HL-60 (cell line): ENCODE results near the gene SLCO4A1.

Source experiments
- DNase-seq, 2 experiments: peaks; one replicate each; pipeline ENCODE4 v3.0.0-alpha.2; 2010 to 2020; ENCODE audit warnings: low read depth in 1 of 2, low spot score in 1 of 2
- H3K27ac ChIP-seq: fragments of 250-450 bp; sonication (Bioruptor Pico); replicated peaks from 2 replicates; pipeline ENCODE4 v1.5.1; 2020; ENCODE audit warnings: mild to moderate bottlenecking, moderate library complexity
- H3K27me3 ChIP-seq: fragments of 250-450 bp; sonication (Bioruptor Pico); 2 replicates; pipeline ENCODE4 v1.5.1; 2021; ENCODE audit warnings: mild to moderate bottlenecking, moderate library complexity; ENCODE audit not compliant: insufficient read depth, poor library complexity, severe bottlenecking
- H3K4me3 ChIP-seq: replicated peaks from 2 replicates; pipeline ENCODE4 v1.5.1; 2011; ENCODE audit warnings: mild to moderate bottlenecking, control low read depth, low read length; ENCODE audit not compliant: insufficient read depth
- CTCF ChIP-seq: IDR thresholded peaks from one replicate; pipeline ENCODE4 v1.5.1; 2011; ENCODE audit warnings: low read length, control low read depth, inconsistent platforms; ENCODE audit not compliant: insufficient read depth
- GABPA ChIP-seq: IDR thresholded peaks from 2 replicates; pipeline ENCODE4 v1.6.1; 2012; ENCODE audit warnings: low read depth
- POLR2AphosphoS5 ChIP-seq: IDR thresholded peaks from 2 replicates; pipeline ENCODE4 v1.6.1; 2012; ENCODE audit warnings: low read depth
- SPI1 ChIP-seq: IDR thresholded peaks from 2 replicates; pipeline ENCODE4 v1.6.1; 2012; ENCODE audit warnings: low read depth, mild to moderate bottlenecking, borderline replicate concordance
- TF ChIP-seq, protein P1 (sequence below): IDR thresholded peaks from 2 replicates; pipeline ENCODE4 v1.6.1; 2012; ENCODE audit warnings: low read depth; ENCODE audit not compliant: insufficient replicate concordance

The SLCO4A1 gene

DNA sequence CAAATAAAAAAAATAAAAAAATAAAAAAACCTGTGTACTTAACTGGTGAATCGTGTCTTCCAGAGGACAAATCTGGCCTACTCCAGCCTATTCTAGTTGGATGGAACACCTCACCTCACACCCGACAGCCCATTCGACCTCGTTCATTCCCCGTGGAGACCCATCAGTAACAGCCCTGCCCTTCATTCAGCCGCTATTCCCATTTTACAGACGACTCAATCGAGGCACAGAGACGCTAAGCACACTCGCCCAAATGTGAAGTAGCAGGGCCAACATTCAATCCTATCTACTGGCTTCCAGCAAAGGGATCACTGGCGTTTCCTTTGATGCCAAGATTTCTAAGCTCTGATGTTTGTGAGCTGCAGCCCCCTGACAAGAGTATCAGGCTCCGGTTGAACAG lies 64.6 kb downstream of the SLCO4A1 start:
- no peak overlapping the region for H3K4me3 ChIP-seq
- TF ChIP-seq GABPA (no peak), CTCF (no peak), SPI1 (no peak), POLR2AphosphoS5 (no peak)
- TF ChIP-seq, protein P1, sequence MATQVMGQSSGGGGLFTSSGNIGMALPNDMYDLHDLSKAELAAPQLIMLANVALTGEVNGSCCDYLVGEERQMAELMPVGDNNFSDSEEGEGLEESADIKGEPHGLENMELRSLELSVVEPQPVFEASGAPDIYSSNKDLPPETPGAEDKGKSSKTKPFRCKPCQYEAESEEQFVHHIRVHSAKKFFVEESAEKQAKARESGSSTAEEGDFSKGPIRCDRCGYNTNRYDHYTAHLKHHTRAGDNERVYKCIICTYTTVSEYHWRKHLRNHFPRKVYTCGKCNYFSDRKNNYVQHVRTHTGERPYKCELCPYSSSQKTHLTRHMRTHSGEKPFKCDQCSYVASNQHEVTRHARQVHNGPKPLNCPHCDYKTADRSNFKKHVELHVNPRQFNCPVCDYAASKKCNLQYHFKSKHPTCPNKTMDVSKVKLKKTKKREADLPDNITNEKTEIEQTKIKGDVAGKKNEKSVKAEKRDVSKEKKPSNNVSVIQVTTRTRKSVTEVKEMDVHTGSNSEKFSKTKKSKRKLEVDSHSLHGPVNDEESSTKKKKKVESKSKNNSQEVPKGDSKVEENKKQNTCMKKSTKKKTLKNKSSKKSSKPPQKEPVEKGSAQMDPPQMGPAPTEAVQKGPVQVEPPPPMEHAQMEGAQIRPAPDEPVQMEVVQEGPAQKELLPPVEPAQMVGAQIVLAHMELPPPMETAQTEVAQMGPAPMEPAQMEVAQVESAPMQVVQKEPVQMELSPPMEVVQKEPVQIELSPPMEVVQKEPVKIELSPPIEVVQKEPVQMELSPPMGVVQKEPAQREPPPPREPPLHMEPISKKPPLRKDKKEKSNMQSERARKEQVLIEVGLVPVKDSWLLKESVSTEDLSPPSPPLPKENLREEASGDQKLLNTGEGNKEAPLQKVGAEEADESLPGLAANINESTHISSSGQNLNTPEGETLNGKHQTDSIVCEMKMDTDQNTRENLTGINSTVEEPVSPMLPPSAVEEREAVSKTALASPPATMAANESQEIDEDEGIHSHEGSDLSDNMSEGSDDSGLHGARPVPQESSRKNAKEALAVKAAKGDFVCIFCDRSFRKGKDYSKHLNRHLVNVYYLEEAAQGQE = no peak
- no peak overlapping the region for H3K27ac ChIP-seq
- no peaks in the 10 kb centered on the region for H3K27me3 ChIP-seq
- DNase-seq = no peak

DNA sequence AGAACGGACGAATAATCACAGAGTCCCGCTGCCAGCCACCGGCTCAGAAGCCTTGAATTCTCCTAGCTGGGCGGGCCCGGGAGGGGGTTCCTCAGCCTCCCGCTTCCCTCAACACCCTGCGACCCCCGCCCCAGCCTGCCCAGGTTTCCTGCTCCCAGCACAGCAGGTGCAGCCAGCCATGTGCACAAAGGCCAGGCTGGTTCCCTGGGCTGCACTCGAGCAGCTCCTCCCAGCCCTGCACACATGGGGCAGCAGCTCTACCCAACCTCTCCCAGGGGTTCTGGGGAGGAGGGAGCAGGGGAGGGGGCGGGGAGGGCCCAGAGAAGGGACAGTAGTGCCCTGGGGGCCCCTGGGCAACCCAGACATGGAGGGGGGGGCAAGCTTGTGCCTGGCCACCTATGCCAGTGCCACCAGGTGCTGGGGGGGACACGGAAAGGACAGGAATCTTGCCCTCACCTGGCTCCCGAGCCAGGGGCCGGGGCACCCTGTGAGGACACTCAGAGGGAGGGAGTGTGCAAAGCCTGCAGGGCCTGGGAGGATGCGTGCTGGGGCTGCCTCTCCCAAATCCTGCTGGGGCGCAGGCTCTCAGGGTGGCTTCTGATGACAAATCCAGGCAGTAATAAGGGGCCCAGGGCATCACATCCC lies 65.1 kb downstream of the SLCO4A1 start:
- TF ChIP-seq POLR2AphosphoS5 (no peak), GABPA (no peak), CTCF (no peak), SPI1 (no peak)
- TF ChIP-seq, protein P1 = no peak
- Histone ChIP-seq H3K27ac (no peak overlapping the region), H3K4me3 (no peak overlapping the region), H3K27me3 (no peaks in the 10 kb centered on the region)
- DNase-seq = no peak

DNA sequence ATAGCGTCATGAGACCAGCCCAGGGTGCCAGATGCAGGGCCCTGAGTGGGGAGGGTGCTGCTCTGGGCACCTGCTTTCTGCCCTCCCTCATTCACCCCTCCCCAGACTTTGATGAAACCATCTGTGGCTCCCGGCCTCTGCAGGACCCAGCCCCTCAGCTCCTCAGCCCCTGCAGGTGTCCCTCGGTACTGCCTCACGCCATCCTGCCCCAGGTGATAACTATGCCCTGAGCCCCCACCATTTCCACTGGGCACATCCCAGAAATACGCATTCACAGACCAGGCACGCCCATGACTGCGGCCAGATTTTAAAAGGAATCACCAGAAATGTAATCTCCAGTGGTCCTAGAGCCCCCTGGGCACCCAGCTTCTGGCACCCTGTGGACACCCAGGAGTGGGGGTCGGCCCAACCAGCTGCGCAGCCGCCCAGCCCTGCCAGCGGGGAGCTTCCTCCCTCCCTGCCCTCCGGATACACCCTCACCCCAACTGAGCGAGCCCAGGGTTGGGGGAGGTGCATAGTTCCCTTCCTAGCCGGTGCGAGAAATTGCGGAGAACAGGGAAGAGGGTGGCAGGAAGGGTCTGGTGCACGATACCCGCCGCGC lies 65.7 kb downstream of the SLCO4A1 start:
- TF ChIP-seq SPI1 (no peak), CTCF (no peak), GABPA (no peak), POLR2AphosphoS5 (no peak)
- TF ChIP-seq, protein P1 = no peak
- Histone ChIP-seq H3K27ac (no peak overlapping the region), H3K27me3 (no peaks in the 10 kb centered on the region), H3K4me3 (peak overlapping the region; percentile 69)
- peak; percentile 52 to 82 for DNase-seq
